ENCODE data around the gene MTLN. TPM values are rescaled to one million over a fixed set of nuclear protein-coding genes. Genes with fewer than 3 reads are reported as not detected.

MTLN gene
- total and polyA plus RNA-seq, 2 of the 13 experiments (the other 11 are each of a cell fraction or from before 2014, with no cell fraction given) = 37.1 to 50.4 TPM

- TF ChIP-seq ZZZ3 (CRISPR knock-in tag; IDR thresholded peaks at IDR 0.05; ENCODE audit: borderline replicate concordance) = peak; percentile 80; the same call in 1 of the 2 replicates
- TF ChIP-seq ZNF577 (CRISPR knock-in tag; IDR thresholded peaks at IDR 0.05; ENCODE audit: borderline replicate concordance, low read depth) = no peak
- no peak for TF ChIP-seq DDIT3 (CRISPR knock-in tag; IDR thresholded peaks at IDR 0.05)
- peak; percentile 90 for TF ChIP-seq RBM39 (IDR thresholded peaks at IDR 0.05; ENCODE audit: low read depth, low read length, poor library complexity, severe bottlenecking)
- peak; percentile 79; the same call in 1 of the 2 replicates for TF ChIP-seq ZNF598 (CRISPR knock-in tag; IDR thresholded peaks at IDR 0.05; ENCODE audit: borderline replicate concordance)
- peak; percentile 71; the same call in 1 of the 2 replicates for TF ChIP-seq ZFY (CRISPR knock-in tag; IDR thresholded peaks at IDR 0.05)
- TF ChIP-seq PRDM4 (CRISPR knock-in tag; IDR thresholded peaks at IDR 0.05; ENCODE audit: borderline replicate concordance) = no peak
- TF ChIP-seq BRD4 (CRISPR knock-in tag; IDR thresholded peaks at IDR 0.05) = peak; percentile 86
- no peak for TF ChIP-seq HOXA9 (CRISPR knock-in tag; IDR thresholded peaks at IDR 0.05; ENCODE audit: borderline replicate concordance)
- no peak for TF ChIP-seq SYNCRIP (IDR thresholded peaks at IDR 0.05; ENCODE audit: insufficient read depth, low read depth, low read length)
- TF ChIP-seq ZNF629 (CRISPR knock-in tag; conservative IDR thresholded peaks at IDR 0.05) = peak; percentile 21; the same call in 1 of the 2 replicates
- no peak for TF ChIP-seq NFIB (CRISPR knock-in tag; IDR thresholded peaks at IDR 0.05; ENCODE audit: borderline replicate concordance)
- peak; percentile 93; the same call in 1 of the 2 replicates for TF ChIP-seq ZFP36L1 (CRISPR knock-in tag; IDR thresholded peaks at IDR 0.05)
- TF ChIP-seq CBFB (CRISPR knock-in tag; IDR thresholded peaks at IDR 0.05) = peak; percentile 59; the same call in 1 of the 2 replicates
- TF ChIP-seq REPIN1 (CRISPR knock-in tag; IDR thresholded peaks at IDR 0.05; ENCODE audit: borderline replicate concordance, low read depth) = peak; percentile 76
- no peak for TF ChIP-seq ZNF777 (CRISPR knock-in tag; IDR thresholded peaks at IDR 0.05)
- TF ChIP-seq ZNF800 (CRISPR knock-in tag; IDR thresholded peaks at IDR 0.05) = 0 out of 2 replicates have a peak, but pooled peaks have one; percentile 68
- peak; percentile 96 for TF ChIP-seq KDM2A (CRISPR knock-in tag; IDR thresholded peaks at IDR 0.05; ENCODE audit: borderline replicate concordance, low read depth)
- TF ChIP-seq SETDB1 (CRISPR knock-in tag; IDR thresholded peaks at IDR 0.05; ENCODE audit: borderline replicate concordance) = no peak
- TF ChIP-seq DBP (CRISPR knock-in tag; IDR thresholded peaks at IDR 0.05; ENCODE audit: not compliant biosample characterization) = no peak
- TF ChIP-seq TARDBP (CRISPR knock-in tag; IDR thresholded peaks at IDR 0.05) = peak; percentile 72; the same call in 1 of the 2 replicates
- no peak for TF ChIP-seq PAWR (CRISPR knock-in tag; IDR thresholded peaks at IDR 0.05; ENCODE audit: borderline replicate concordance)
Measured at GRCh38 chr2:110211938-110212858, at the start of gene MTLN (continued).

Data from HepG2 (cell line).